ENCODE measurements around the gene ARHGEF28.

DNA sequence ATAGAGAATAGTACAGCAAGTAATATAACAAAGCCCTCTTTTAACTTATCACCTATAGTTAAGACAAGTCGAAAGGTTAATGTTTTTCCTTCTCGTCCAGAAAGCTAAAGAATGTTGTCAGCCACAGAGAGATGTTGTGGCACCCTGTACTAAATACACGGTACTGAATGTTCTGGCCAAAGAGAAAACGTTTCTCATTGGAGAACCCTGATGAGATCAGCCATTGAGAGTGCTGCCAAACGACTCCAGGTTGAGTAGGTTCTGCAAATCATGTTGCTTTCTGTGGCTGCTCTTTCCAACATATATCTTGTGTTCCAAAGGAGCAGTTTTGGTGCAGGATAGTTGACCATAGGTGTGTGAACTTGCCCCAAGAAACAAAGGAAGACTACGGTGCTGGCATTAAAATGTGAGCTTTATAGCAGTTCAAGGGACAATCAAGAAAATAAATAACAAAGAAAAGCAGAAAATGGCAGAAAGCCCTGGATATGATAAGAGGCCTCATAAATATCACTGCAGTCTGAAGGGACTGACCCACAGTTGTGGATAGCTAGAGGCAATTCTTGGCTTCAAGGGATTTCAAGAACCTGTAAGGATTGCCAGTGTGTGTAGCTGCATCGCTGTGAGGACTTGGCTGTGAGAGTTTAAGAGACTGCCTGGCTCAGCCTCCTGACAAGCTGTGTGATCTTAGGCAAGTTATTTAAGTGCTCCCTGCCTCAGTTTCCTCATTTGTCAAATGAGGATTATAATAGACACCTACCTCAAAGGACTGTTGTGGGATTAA lies 102.7 kb downstream of the ARHGEF28 start:
- no peak for TF ChIP-seq EZH2phosphoT487 (IDR thresholded peaks at IDR 0.05; ENCODE audit: borderline replicate concordance)
- TF ChIP-seq, protein P1, sequence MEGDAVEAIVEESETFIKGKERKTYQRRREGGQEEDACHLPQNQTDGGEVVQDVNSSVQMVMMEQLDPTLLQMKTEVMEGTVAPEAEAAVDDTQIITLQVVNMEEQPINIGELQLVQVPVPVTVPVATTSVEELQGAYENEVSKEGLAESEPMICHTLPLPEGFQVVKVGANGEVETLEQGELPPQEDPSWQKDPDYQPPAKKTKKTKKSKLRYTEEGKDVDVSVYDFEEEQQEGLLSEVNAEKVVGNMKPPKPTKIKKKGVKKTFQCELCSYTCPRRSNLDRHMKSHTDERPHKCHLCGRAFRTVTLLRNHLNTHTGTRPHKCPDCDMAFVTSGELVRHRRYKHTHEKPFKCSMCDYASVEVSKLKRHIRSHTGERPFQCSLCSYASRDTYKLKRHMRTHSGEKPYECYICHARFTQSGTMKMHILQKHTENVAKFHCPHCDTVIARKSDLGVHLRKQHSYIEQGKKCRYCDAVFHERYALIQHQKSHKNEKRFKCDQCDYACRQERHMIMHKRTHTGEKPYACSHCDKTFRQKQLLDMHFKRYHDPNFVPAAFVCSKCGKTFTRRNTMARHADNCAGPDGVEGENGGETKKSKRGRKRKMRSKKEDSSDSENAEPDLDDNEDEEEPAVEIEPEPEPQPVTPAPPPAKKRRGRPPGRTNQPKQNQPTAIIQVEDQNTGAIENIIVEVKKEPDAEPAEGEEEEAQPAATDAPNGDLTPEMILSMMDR (conservative IDR thresholded peaks at IDR 0.05; ENCODE audit: low read length), result no peak

All from Loucy (cell line).